OCI-LY7 (cell line): Measurements from ENCODE around the gene PACS2. TPM values are rescaled to one million over a fixed set of nuclear protein-coding genes. Genes with fewer than 3 reads are reported as not detected.

ENCODE experiments used
- BruUV-seq: library from RNA; stranded (reverse); fragments of 400-500 nt; replicated peaks from 2 replicates; lab custom pipeline; 2021; lab: Mats Ljungman, UMichigan
- CTCF ChIA-PET: fragments of 300-600 bp; sonication (Branson Sonifier 250); formaldehyde crosslinking; loops from one replicate; lab custom pipeline; 2022; ENCODE audit warnings: antibody characterized with exemption; ENCODE audit not compliant: unreplicated experiment; lab: Charles Lee
- POLR2A ChIA-PET: fragments of 300-600 bp; sonication (Branson Sonifier 250); formaldehyde crosslinking; loops from one replicate; lab custom pipeline; 2022; ENCODE audit warnings: antibody characterized with exemption; lab: Charles Lee
- DNase-seq: peaks from one replicate; pipeline ENCODE4 v3.0.0-alpha.2; 2015; ENCODE audit warnings: low spot score
- H2AFZ ChIP-seq: fragments of 200-600 bp; sonication (generic), shearing (Covaris generic); 2 replicates; pipeline ENCODE4 v1.6.1; 2014; ENCODE audit warnings: mild to moderate bottlenecking, antibody characterized with exemption, low read length, moderate library complexity
- H3K27ac ChIP-seq: fragments of 200-600 bp; sonication (generic); 2 replicates; pipeline ENCODE4 v1.5.1; 2014; ENCODE audit warnings: mixed run types, low read depth, mild to moderate bottlenecking, moderate library complexity, low read length, inconsistent platforms; ENCODE audit not compliant: poor library complexity, severe bottlenecking
- H3K36me3 ChIP-seq: fragments of 200-600 bp; sonication (generic); 2 replicates; pipeline ENCODE4 v1.6.1; 2014; ENCODE audit warnings: mild to moderate bottlenecking, antibody characterized with exemption, low read length, moderate library complexity, mixed read lengths; ENCODE audit not compliant: insufficient read depth
- H3K4me1 ChIP-seq: fragments of 200-600 bp; sonication (generic); 2 replicates; pipeline ENCODE4 v1.5.1; 2014; ENCODE audit warnings: mild to moderate bottlenecking, low read length; ENCODE audit not compliant: insufficient read depth, poor library complexity, severe bottlenecking
- H3K4me2 ChIP-seq: fragments of 200-600 bp; sonication (generic); 2 replicates; pipeline ENCODE4 v1.6.1; 2014; ENCODE audit warnings: mild to moderate bottlenecking, low read length
- H3K4me3 ChIP-seq: fragments of 200-600 bp; sonication (generic); 2 replicates; pipeline ENCODE4 v1.5.1; 2014; ENCODE audit warnings: mild to moderate bottlenecking, low read depth, low read length; ENCODE audit not compliant: poor library complexity, severe bottlenecking
- H3K79me2 ChIP-seq: fragments of 200-600 bp; sonication (generic); 2 replicates; pipeline ENCODE4 v1.6.1; 2016; ENCODE audit warnings: low read depth, mild to moderate bottlenecking, low read length, moderate library complexity, mixed read lengths; ENCODE audit not compliant: insufficient read depth
- H3K9me2 ChIP-seq: fragments of 200-600 bp; sonication (generic); 2 replicates; pipeline ENCODE4 v1.6.1; 2016; ENCODE audit warnings: mild to moderate bottlenecking, low read length, mixed read lengths; ENCODE audit not compliant: insufficient read depth
- H3K9me3 ChIP-seq: fragments of 200-600 bp; sonication (generic); 2 replicates; pipeline ENCODE4 v1.6.1; 2014; ENCODE audit warnings: mild to moderate bottlenecking, mixed run types, low read length, mixed read lengths
- H4K20me1 ChIP-seq: fragments of 200-600 bp; sonication (generic); 2 replicates; pipeline ENCODE4 v1.6.1; 2014; ENCODE audit warnings: mild to moderate bottlenecking, antibody characterized with exemption, low read length, moderate library complexity, mixed read lengths; ENCODE audit not compliant: insufficient read depth
- EZH2phosphoT487 ChIP-seq: fragments of 200-600 bp; sonication (generic); IDR thresholded peaks from 2 replicates; pipeline ENCODE4 v1.6.1; 2018; ENCODE audit warnings: low read depth, borderline replicate concordance, mild to moderate bottlenecking, mixed run types, antibody characterized with exemption, low read length, moderate library complexity, mixed read lengths
- intact Hi-C: fragments of 100-400 bp; cut with micrococcal nuclease; formaldehyde crosslinking; loops from one replicate; pipeline ENCODE4 v1.10.0; 2022; ENCODE audit not compliant: unreplicated experiment
- total RNA-seq, 2 experiments: library from RNA; depleted of rRNA in 1 of 2; stranded (reverse); fragments of >200 nt in 1 of 2; shearing (Covaris generic) in 1 of 2; gene quantifications; 2 replicates each; pipeline ENCODE4 v1.2.3, GENCODE V29; 2014 to 2022
- TF ChIP-seq, protein P1 (sequence below): fragments of 200-600 bp; sonication (generic); conservative IDR thresholded peaks from 2 replicates; pipeline ENCODE4 v1.5.1; 2014; ENCODE audit warnings: mild to moderate bottlenecking, antibody characterized with exemption, low read length, moderate library complexity, mixed read lengths

The PACS2 gene
- total RNA-seq, 2 experiments from 2014 or later: 45.4 to 46.9 TPM

DNA sequence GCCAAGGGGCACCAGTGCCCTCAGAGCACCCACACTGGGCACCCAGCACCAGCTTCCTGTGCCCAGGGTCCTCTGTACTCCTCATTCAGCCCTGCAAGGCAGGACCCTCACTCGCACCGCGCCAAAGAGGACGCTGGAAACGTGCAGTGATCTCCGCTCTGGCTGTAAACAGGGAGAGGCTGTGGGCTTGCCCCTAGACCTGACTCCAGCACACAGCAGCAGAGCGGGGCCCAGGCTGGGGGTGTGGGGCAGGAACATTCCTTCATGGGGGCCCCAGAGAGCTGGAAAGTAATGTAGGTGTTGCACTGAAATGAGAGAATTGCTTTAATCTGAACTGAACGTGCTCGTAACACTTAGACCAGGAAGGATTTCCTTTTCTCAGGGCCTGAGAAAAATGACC lies 8.8 kb upstream of the PACS2 start:
- no peaks in the 10 kb centered on the region for H3K79me2 ChIP-seq
- POLR2A ChIA-PET: interaction anchor here (1.2 kb wide), 1 partner anchor 9 kb away, joined by 3 read pairs; the partner anchor contains the start of gene PACS2
- intact Hi-C loops: no loop called here
- H3K9me3 ChIP-seq: no peaks in the 10 kb centered on the region
- H3K4me1 ChIP-seq: peaks cover 5% of the 10 kb centered on the region
- H3K4me3 ChIP-seq: no peak overlapping the region
- no peaks in the 10 kb centered on the region for H4K20me1 ChIP-seq
- no peak for TF ChIP-seq EZH2phosphoT487
- TF ChIP-seq, protein P1, sequence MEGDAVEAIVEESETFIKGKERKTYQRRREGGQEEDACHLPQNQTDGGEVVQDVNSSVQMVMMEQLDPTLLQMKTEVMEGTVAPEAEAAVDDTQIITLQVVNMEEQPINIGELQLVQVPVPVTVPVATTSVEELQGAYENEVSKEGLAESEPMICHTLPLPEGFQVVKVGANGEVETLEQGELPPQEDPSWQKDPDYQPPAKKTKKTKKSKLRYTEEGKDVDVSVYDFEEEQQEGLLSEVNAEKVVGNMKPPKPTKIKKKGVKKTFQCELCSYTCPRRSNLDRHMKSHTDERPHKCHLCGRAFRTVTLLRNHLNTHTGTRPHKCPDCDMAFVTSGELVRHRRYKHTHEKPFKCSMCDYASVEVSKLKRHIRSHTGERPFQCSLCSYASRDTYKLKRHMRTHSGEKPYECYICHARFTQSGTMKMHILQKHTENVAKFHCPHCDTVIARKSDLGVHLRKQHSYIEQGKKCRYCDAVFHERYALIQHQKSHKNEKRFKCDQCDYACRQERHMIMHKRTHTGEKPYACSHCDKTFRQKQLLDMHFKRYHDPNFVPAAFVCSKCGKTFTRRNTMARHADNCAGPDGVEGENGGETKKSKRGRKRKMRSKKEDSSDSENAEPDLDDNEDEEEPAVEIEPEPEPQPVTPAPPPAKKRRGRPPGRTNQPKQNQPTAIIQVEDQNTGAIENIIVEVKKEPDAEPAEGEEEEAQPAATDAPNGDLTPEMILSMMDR: no peak
- no peak overlapping the region for H2AFZ ChIP-seq
- H3K9me2 ChIP-seq: no peaks in the 10 kb centered on the region
- H3K36me3 ChIP-seq: no peaks in the 10 kb centered on the region
- no peak overlapping the region for H3K27ac ChIP-seq
- DNase-seq: no peak
- H3K4me2 ChIP-seq: no peak overlapping the region
- CTCF ChIA-PET: no interaction called here
- BruUV-seq: no TSS peak

DNA sequence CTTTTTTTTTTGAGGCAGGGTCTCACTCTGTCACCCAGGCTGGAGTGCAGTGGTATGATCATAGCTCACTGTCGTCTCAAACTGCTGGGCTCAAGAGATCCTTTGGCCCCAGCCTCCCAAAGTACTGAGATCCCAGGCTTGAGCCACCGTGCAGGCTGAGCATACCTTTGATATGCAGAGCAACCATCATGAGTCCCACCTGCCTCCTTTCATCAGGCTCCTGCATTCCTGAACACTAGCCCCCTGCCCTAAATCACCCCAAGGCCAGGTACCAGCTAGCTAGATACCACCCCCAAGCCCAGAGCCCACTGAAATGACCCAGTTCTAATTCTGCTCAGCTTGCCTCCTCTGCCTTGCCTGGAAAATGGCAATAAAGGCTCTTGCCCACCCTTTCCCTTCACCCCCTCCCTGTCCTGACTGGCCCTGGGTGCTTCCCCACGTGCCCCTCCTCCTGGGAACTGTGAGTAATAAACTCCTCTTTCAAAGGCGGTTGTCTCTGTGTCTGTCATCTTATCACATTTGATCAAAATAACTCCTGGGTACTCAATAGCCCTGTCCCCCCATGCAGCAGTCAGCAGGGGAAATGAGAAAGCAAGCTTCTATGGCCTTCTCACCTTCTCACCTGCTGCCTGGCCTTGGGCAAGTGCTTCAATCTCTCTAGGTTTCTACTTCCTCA lies 7.4 kb upstream of the PACS2 start:
- Histone ChIP-seq H3K4me2 (no peak overlapping the region), H3K9me3 (no peaks in the 10 kb centered on the region), H3K9me2 (no peaks in the 10 kb centered on the region), H4K20me1 (no peaks in the 10 kb centered on the region), H3K27ac (no peak overlapping the region), H3K36me3 (no peaks in the 10 kb centered on the region), H3K4me3 (no peak overlapping the region), H2AFZ (no peak overlapping the region), H3K79me2 (no peaks in the 10 kb centered on the region), H3K4me1 (no peaks in the 10 kb centered on the region)
- TF ChIP-seq EZH2phosphoT487: no peak
- TF ChIP-seq, protein P1: no peak
- ChIA-PET POLR2A (no interaction called here), CTCF (no interaction called here)
- intact Hi-C loops: no loop called here
- no peak for DNase-seq
- BruUV-seq: no TSS peak

DNA sequence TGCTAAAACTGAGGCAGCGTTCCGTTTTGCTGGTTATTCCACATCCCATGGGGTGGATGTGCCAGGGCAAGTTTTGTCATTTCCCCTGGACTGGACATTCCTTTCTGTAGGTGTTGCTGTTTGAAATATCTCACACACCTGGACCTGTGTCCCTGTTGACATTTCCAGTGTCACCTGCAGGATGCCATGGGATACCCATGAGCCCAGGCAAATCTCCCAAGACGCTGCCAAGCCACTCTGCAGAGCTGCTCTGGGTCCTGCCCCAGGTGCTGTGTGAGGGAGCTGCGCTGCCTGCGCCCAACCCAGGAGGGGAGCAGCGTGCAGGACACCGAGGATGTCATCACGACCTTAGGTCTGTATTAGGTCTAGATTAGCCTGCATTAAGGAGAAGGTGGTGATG lies 5.2 kb upstream of the PACS2 start:
- Histone ChIP-seq H3K4me1 (peaks cover 8% of the 10 kb centered on the region), H3K9me3 (no peaks in the 10 kb centered on the region), H3K4me2 (no peak overlapping the region), H3K9me2 (no peaks in the 10 kb centered on the region), H2AFZ (no peak overlapping the region), H4K20me1 (no peaks in the 10 kb centered on the region), H3K4me3 (no peak overlapping the region), H3K27ac (no peak overlapping the region), H3K79me2 (no peaks in the 10 kb centered on the region), H3K36me3 (no peaks in the 10 kb centered on the region)
- intact Hi-C loops: no loop called here
- ChIA-PET CTCF (no interaction called here), POLR2A (interaction anchor here (0.7 kb wide), 1 partner anchor 1471 kb away, joined by 5 read pairs; no protein-coding TSS in a partner anchor)
- DNase-seq: no peak
- TF ChIP-seq EZH2phosphoT487: no peak
- TF ChIP-seq, protein P1: no peak
- no TSS peak for BruUV-seq
